HG03095 (cell line): ENCODE data around the gene SMG1.
"Not testable (repeated sequence)": the region's sequence is repeated elsewhere in the genome, so short reads cannot be mapped to it uniquely, and the experiment has no call there.

Source experiments
- ATAC-seq: cut with Tn5 transposase; IDR thresholded peaks from one replicate; pipeline ENCODE4 v1.9.1; 2021; ENCODE audit warnings: moderate library complexity; ENCODE audit not compliant: unreplicated experiment

SMG1 gene

GRCh38 chr16:18925986-18926865 is at the start of gene SMG1:
TSS of gene SMG1 (minus strand) at chr16:18926408. CDS start at chr16:18926041, 367 bp downstream.
- peak; percentile 85 for ATAC-seq

GRCh38 chr16:18975109-18975508 is 48.9 kb upstream of the SMG1 start:
- no peak for ATAC-seq

GRCh38 chr16:18969855-18970240 is 43.6 kb upstream of the SMG1 start:
- no peak for ATAC-seq

GRCh38 chr16:18969050-18969854 is 43.0 kb upstream of the SMG1 start:
- no peak for ATAC-seq

GRCh38 chr16:18966791-18967190 is 40.6 kb upstream of the SMG1 start:
- ATAC-seq, result no peak

- no peak for ATAC-seq
Observed at GRCh38 chr16:18965555-18965954, 39.3 kb upstream of the SMG1 start.

- no peak for ATAC-seq
Observed at GRCh38 chr16:18959031-18959505, 32.9 kb upstream of the SMG1 start.

- ATAC-seq, result no peak
Observed at GRCh38 chr16:18958621-18959029, 32.4 kb upstream of the SMG1 start.

- ATAC-seq, result not testable (repeated sequence)
Observed at GRCh38 chr16:18956658-18957241, 30.5 kb upstream of the SMG1 start.

GRCh38 chr16:18955874-18956580 is 29.8 kb upstream of the SMG1 start:
- not testable (repeated sequence) for ATAC-seq

- ATAC-seq, result no peak
Observed at GRCh38 chr16:18953547-18953946, 27.3 kb upstream of the SMG1 start.

- no peak for ATAC-seq
Observed at GRCh38 chr16:18950469-18951185, 24.4 kb upstream of the SMG1 start.

GRCh38 chr16:18948372-18949020 is 22.3 kb upstream of the SMG1 start:
- no peak for ATAC-seq

GRCh38 chr16:18945233-18945632 is 19.0 kb upstream of the SMG1 start:
- ATAC-seq, result no peak

GRCh38 chr16:18943414-18943813 is 17.2 kb upstream of the SMG1 start:
- ATAC-seq, result no peak

- ATAC-seq, result no peak
Observed at GRCh38 chr16:18942061-18942460, 15.9 kb upstream of the SMG1 start.

- no peak for ATAC-seq
Observed at GRCh38 chr16:18941471-18941870, 15.3 kb upstream of the SMG1 start.

GRCh38 chr16:18938986-18939385 is 12.8 kb upstream of the SMG1 start:
- ATAC-seq, result no peak

- no peak for ATAC-seq
Observed at GRCh38 chr16:18937390-18937789, 11.2 kb upstream of the SMG1 start.
